ENCODE data around the gene CDC6.
"Not testable (repeated sequence)": the region's sequence is repeated elsewhere in the genome, so short reads cannot be mapped to it uniquely, and the experiment has no call there.

Gene CDC6

GRCh38 chr17:40287159-40287493 lies 553 bp upstream of the CDC6 start:
- no peak for DNase-seq (ENCODE audit: low read depth in 2 of 2)

GRCh38 chr17:40290629-40291280 lies 3.1 kb downstream of the CDC6 start:
- DNase-seq (ENCODE audit: low read depth in 2 of 2) = no peak

- no peak for DNase-seq (ENCODE audit: low read depth in 2 of 2)
Observed at GRCh38 chr17:40291281-40291664, 3.6 kb downstream of the CDC6 start.

GRCh38 chr17:40293363-40293762 lies 5.7 kb downstream of the CDC6 start:
- DNase-seq (ENCODE audit: low read depth in 2 of 2) = no peak

- DNase-seq (ENCODE audit: low read depth in 2 of 2) = no peak
Observed at GRCh38 chr17:40295488-40296436, 8.1 kb downstream of the CDC6 start.

GRCh38 chr17:40297511-40297910 lies 9.8 kb downstream of the CDC6 start:
- no peak for DNase-seq (ENCODE audit: low read depth in 2 of 2)

- DNase-seq (ENCODE audit: low read depth in 2 of 2) = no peak
Observed at GRCh38 chr17:40298726-40299125, 11.0 kb downstream of the CDC6 start.

- not testable (repeated sequence) for DNase-seq (ENCODE audit: low read depth in 2 of 2)
Observed at GRCh38 chr17:40299159-40299757, 11.6 kb downstream of the CDC6 start.

- DNase-seq (ENCODE audit: low read depth in 2 of 2) = no peak
Observed at GRCh38 chr17:40301315-40301714, 13.6 kb downstream of the CDC6 start.

- no peak for DNase-seq (ENCODE audit: low read depth in 2 of 2)
Observed at GRCh38 chr17:40303009-40303657, 15.5 kb downstream of the CDC6 start.

GRCh38 chr17:40303708-40304551 lies 16.3 kb downstream of the CDC6 start:
- no peak for DNase-seq (ENCODE audit: low read depth in 2 of 2)

- DNase-seq (ENCODE audit: low read depth in 2 of 2) = not testable (repeated sequence)
Observed at GRCh38 chr17:40304552-40304863, 16.8 kb downstream of the CDC6 start.

GRCh38 chr17:40304866-40305265 lies 17.2 kb downstream of the CDC6 start:
- not testable (repeated sequence) for DNase-seq (ENCODE audit: low read depth in 2 of 2)

GRCh38 chr17:40306395-40306794 lies 18.7 kb downstream of the CDC6 start:
- DNase-seq (ENCODE audit: low read depth in 2 of 2) = no peak

GRCh38 chr17:40307001-40307730 lies 19.5 kb downstream of the CDC6 start:
- DNase-seq (ENCODE audit: low read depth in 2 of 2) = no peak

GRCh38 chr17:40307740-40308239 lies 20.1 kb downstream of the CDC6 start:
- DNase-seq (ENCODE audit: low read depth in 2 of 2) = no peak

- no peak for DNase-seq (ENCODE audit: low read depth in 2 of 2)
Observed at GRCh38 chr17:40309031-40309948, 21.6 kb downstream of the CDC6 start, which contains the start of gene RARA. TSS of gene RARA (plus strand) at chr17:40309180. CDS start at chr17:40331219, 22,039 bp downstream.

- no peak for DNase-seq (ENCODE audit: low read depth in 2 of 2)
Observed at GRCh38 chr17:40309949-40310510, 22.4 kb downstream of the CDC6 start.

GRCh38 chr17:40310882-40311391 lies 23.3 kb downstream of the CDC6 start:
- no peak for DNase-seq (ENCODE audit: low read depth in 2 of 2)

Measured in stimulated activated CD4-positive, alpha-beta T cell treated with anti-CD3 and anti-CD28 coated beads, Interleukin-12 subunit alpha, Interleukin-12 subunit beta, amount 100 ng/mL, for 24 hours (primary cell).